ENCODE results near the gene FAM236C. TPM values are rescaled to one million over a fixed set of nuclear protein-coding genes. Genes with fewer than 3 reads are reported as not detected.
"Not testable (repeated sequence)": the region's sequence is repeated elsewhere in the genome, so short reads cannot be mapped to it uniquely, and the experiment has no call there.

The FAM236C gene
- not detected in 2 replicates for total RNA-seq

- DNase-seq (ENCODE audit: extremely low read depth, low read depth, low spot score) = not testable (repeated sequence)
These were observed at the start of gene FAM236C for GRCh38 chrX:72912315-72912714. TSS of gene FAM236C (plus strand) at chrX:72912615. CDS start at chrX:72912715, 100 bp downstream.

GRCh38 chrX:72882898-72883297, 29.5 kb upstream of the FAM236C start:
- not testable (repeated sequence) for DNase-seq (ENCODE audit: extremely low read depth, low read depth, low spot score)

GRCh38 chrX:72889740-72890139, 22.7 kb upstream of the FAM236C start:
- DNase-seq (ENCODE audit: extremely low read depth, low read depth, low spot score) = not testable (repeated sequence)

DNA sequence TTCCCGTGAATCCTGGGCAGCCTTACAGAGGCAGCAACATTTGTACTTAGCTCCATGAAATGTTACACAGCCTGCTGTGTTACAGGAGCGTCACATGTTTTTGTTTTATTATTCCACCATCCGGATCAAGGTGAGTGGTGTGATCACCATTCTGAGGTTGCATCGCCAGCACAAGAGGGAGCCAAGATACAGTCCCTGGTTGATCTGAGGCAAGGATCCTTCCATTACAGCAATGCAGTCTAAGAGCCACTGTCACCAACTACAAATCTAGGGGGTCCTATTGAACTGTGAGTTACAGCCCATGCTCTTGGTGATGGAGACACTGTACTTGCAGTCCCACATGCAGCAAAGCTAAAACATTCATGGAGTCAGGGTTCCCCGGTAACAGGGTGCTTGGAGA, 3.7 kb downstream of the FAM236C start:
- DNase-seq (ENCODE audit: extremely low read depth, low read depth, low spot score) = not testable (repeated sequence)

DNA sequence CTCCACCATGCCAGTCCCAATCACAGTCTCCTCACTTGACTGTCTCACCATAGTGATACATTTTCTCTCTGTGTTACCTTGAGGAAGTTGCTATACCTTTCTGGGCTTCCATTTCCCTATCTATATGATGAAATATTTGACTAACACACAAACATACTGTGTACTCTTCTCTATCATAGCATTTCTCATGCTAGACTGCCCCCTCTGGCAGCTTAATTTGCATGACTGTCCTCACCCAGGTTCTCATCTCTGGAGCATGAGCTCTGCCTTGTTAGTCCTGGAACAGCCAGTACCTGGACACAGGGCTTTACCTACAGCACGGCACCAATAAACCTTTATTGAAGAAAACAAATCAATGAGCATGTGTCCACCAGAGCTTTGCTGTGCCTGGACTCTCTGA, 19.9 kb downstream of the FAM236C start:
- not testable (repeated sequence) for DNase-seq (ENCODE audit: extremely low read depth, low read depth, low spot score)

DNA sequence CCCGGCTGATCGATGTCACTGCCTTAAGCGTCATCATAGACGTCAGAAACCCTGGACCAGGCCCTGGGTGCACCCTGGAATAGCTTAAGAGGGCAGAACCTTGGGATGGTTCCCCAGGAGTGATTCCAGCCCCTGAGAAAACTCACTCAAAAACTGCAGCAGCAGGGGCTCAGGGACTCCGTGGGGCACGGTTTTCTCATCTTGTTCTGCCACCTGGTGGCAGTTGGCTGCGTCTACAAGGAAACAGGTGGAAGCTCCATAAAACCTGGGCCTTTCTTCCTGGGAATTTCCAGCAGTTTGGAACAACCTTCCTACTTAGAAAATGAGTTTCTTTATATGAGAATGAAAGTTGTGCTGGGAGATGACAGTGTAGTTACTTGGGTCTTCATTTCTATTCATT, 24.0 kb downstream of the FAM236C start:
- DNase-seq (ENCODE audit: extremely low read depth, low read depth, low spot score) = not testable (repeated sequence)

DNA sequence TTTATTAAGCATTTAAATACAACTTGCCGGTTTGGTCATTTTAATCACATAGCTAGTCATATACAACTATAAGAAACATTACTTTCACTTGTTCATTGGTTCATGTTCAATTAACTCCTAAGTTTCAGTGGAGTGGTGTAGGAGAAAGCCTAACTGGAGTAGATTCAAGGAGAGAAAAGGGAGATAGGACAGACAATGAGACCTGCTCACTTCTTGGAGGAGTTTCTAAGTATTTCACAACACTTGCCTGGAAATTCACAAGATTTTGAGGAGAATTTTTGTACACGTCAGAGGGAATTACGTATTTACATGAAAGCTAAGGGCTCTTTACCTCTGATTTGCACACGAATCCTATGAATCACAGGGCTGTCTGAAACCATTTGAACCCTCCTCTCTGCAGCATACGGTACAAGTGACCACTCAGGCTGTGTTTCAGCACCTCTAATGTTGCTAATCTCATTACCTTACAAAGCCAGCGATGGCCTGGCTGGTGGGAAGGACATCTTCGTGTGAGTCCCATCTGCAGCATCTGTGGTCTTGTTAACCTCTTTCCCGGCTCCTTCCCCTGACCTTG, 24.6 kb downstream of the FAM236C start:
- not testable (repeated sequence) for DNase-seq (ENCODE audit: extremely low read depth, low read depth, low spot score)

DNA sequence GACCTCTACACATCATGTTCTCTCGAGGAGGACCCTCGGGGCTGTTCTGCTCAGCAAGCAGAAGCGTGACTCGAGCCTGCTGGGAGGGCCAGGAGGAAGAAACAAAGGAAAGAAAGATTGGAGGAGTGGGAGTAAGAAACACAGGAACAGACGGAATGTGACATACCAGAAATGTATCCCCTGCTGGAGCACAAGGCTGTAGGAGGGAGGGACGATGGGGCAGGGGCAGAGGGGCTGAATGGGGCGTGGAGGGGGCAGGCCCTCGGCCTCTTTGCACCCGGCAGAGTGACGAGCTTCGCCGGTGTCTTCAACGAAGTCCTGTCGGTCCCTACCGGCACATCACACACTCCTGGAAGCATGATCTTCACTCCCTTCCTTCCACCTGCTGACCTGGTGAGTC, 25.5 kb downstream of the FAM236C start, which contains the start of gene FAM236A:
FAM236A (plus strand) TSS at position 301 of the 400 bp plus-strand sequence; CDS start at position 358, 57 bp downstream.
- DNase-seq (ENCODE audit: extremely low read depth, low read depth, low spot score) = not testable (repeated sequence)

DNA sequence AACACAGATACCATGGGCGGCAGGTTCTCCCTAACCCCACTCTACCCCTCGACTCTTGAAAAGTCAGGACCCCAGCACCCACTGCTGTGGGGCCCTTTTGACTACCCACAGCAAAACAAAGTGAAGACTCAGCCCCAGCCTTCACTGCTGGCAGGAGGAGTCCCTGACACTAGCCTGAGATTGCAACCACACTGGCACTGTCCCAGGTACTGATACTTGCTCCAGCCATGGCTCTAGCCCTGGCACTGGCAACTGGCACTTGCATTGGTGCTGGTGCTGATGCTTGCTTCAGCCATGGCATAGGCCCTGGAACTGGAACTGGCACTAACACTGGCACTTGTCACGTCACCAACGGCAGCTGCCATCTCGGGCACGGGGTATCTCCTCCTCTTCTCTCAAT, 29.9 kb downstream of the FAM236C start:
- DNase-seq (ENCODE audit: extremely low read depth, low read depth, low spot score) = not testable (repeated sequence)

- not testable (repeated sequence) for DNase-seq (ENCODE audit: extremely low read depth, low read depth, low spot score)
These were observed 30.8 kb downstream of the FAM236C start for GRCh38 chrX:72943035-72943818.

DNA sequence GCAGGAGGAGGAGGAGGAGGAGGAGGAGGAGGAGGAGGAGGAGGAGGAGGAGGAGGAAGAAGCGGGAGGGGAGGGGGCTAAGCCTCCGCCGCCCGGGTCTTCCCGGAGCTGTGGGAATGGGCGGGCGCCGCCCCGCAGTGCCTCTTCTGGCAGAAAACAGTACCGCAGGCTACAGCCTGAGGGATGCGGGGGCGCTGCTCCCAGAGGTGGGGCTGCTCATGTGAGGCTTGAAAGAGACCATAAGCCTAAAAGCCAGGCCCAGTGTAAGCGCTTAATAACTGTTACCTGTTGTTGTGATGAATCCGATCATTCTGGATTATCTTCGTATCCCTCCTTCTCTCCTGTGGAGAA, 31.4 kb downstream of the FAM236C start, which contains the start of gene DMRTC1:
DMRTC1 (minus strand) TSS at position 19 of the 351 bp plus-strand sequence. CDS start 68,143 bp downstream, outside the sequence.
- not testable (repeated sequence) for DNase-seq (ENCODE audit: extremely low read depth, low read depth, low spot score)

- DNase-seq (ENCODE audit: extremely low read depth, low read depth, low spot score) = not testable (repeated sequence)
These were observed 47.6 kb downstream of the FAM236C start for GRCh38 chrX:72959971-72960370.

Other genes with a start within 250 kb of the FAM236C start
- gene PHKA1, start 198.3 kb upstream of the FAM236C start, total RNA-seq = 3.4 and 3.7 TPM in 2 replicates
- gene DMRTC1B, start 135.7 kb upstream of the FAM236C start, total RNA-seq = not detected in 2 replicates
- gene FAM236B, start 130.0 kb upstream of the FAM236C start, total RNA-seq = not detected in 2 replicates
- gene FAM236D, start 104.4 kb upstream of the FAM236C start, total RNA-seq = not detected in 2 replicates
- not detected in 2 replicates for gene FAM236A, start 25.6 kb downstream of the FAM236C start, total RNA-seq
- not detected in 2 replicates for gene DMRTC1, start 31.2 kb downstream of the FAM236C start, total RNA-seq
- gene PABPC1L2B, start 90.3 kb downstream of the FAM236C start, total RNA-seq = not detected in 2 replicates
- gene PABPC1L2A, start 166.9 kb downstream of the FAM236C start, total RNA-seq = not detected in 2 replicates

Measured in glomerular endothelial cell (primary cell).